ENCODE results near the gene SLC25A33. TPM values are rescaled to one million over a fixed set of nuclear protein-coding genes. Genes with fewer than 3 reads are reported as not detected.
A peak's percentile ranks its signal among the peaks of the same experiment; 100 is the strongest.

Gene SLC25A33
- total RNA-seq, 2 donors from 2014 or later = 9.6 to 13.6 TPM

DNA sequence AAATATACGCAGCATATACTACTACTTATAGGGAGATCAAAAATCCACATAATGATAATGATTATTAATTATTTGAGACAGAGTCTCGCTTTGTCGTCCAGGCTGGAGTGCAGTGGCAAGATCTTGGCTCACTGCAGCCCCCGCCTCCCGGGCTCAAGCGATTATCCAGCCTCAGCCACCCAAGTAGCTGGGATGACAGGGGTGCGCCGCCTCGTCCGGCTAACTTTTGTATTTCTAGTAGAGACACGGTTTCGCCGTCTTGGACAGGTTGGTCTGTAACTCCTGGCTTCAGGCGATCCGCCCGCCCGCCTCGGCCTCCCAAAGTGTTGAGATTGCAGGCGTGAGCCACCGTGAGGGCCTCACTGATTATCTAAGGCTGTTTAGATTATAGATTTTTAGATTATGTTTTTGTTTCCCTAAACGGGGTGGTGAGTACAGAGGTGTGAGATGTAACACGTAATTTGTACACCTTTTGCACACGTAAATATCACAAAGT lies 548 bp upstream of the SLC25A33 start:
- Histone ChIP-seq H3K4me1 (ENCODE audit: control insufficient read depth, insufficient read depth, low read length) (peaks cover 5% of the 10 kb centered on the region), H3K9ac (ENCODE audit: extremely low read depth, low read length, poor library complexity, severe bottlenecking) (no peak overlapping the region), H3K36me3 (ENCODE audit: control insufficient read depth, insufficient read depth, low read length) (peaks cover 6% of the 10 kb centered on the region), H3K4me3 (ENCODE audit: low read length) (no peak overlapping the region), H3K27me3 (ENCODE audit: control insufficient read depth, insufficient read depth, low read length, poor library complexity, severe bottlenecking) (no peaks in the 10 kb centered on the region), H3K27ac (ENCODE audit: low read depth, low read length) (no peak overlapping the region), H3K9me3 (ENCODE audit: control insufficient read depth, low read length) (no peaks in the 10 kb centered on the region)
- 87 to 96% methylated on average over 19 to 22 of the region's 23 CpGs for WGBS, 2 experiments (ENCODE audit: insufficient coverage in 1 of 2, insufficient read length in 1 of 2)
- no peak for DNase-seq
- Mint-ChIP-seq H3K27ac (peak overlapping the region; percentile 64), H3K4me3 (peak overlapping the region; percentile 90), H3K27me3 (ENCODE audit: insufficient read depth) (no peaks in the 10 kb centered on the region), H3K4me1 (peaks cover 16% of the 10 kb centered on the region), H3K36me3 (ENCODE audit: low read depth) (peaks cover 12% of the 10 kb centered on the region), H3K9me3 (no peaks in the 10 kb centered on the region)
- TF ChIP-seq, protein P1, sequence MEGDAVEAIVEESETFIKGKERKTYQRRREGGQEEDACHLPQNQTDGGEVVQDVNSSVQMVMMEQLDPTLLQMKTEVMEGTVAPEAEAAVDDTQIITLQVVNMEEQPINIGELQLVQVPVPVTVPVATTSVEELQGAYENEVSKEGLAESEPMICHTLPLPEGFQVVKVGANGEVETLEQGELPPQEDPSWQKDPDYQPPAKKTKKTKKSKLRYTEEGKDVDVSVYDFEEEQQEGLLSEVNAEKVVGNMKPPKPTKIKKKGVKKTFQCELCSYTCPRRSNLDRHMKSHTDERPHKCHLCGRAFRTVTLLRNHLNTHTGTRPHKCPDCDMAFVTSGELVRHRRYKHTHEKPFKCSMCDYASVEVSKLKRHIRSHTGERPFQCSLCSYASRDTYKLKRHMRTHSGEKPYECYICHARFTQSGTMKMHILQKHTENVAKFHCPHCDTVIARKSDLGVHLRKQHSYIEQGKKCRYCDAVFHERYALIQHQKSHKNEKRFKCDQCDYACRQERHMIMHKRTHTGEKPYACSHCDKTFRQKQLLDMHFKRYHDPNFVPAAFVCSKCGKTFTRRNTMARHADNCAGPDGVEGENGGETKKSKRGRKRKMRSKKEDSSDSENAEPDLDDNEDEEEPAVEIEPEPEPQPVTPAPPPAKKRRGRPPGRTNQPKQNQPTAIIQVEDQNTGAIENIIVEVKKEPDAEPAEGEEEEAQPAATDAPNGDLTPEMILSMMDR (conservative IDR thresholded peaks at IDR 0.05) = no peak

- Mint-ChIP-seq H3K27me3 (ENCODE audit: insufficient read depth) (no peaks in the 10 kb centered on the region), H3K27ac (peak overlapping the region; percentile 93), H3K4me3 (peak overlapping the region; percentile 90), H3K36me3 (ENCODE audit: low read depth) (peaks cover 12% of the 10 kb centered on the region), H3K9me3 (no peaks in the 10 kb centered on the region), H3K4me1 (peaks cover 18% of the 10 kb centered on the region)
- H3K27me3 ChIP-seq (ENCODE audit: control insufficient read depth, insufficient read depth, low read length, poor library complexity, severe bottlenecking) = no peaks in the 10 kb centered on the region
- peaks cover 5% of the 10 kb centered on the region for H3K4me1 ChIP-seq (ENCODE audit: control insufficient read depth, insufficient read depth, low read length)
- peak; percentile 78 for DNase-seq
- peak overlapping the region; percentile 47 for H3K9ac ChIP-seq (ENCODE audit: extremely low read depth, low read length, poor library complexity, severe bottlenecking)
- TF ChIP-seq, protein P1 (conservative IDR thresholded peaks at IDR 0.05) = peak; percentile 5
- WGBS, 2 experiments (ENCODE audit: insufficient coverage in 1 of 2, insufficient read length in 1 of 2) = 1 to 7% methylated on average over 12 to 58 of the region's 61 CpGs
- H3K36me3 ChIP-seq (ENCODE audit: control insufficient read depth, insufficient read depth, low read length) = peaks cover 6% of the 10 kb centered on the region
- H3K27ac ChIP-seq (ENCODE audit: low read depth, low read length) = peak overlapping the region; percentile 53
- H3K4me3 ChIP-seq (ENCODE audit: low read length) = peak overlapping the region; percentile 87
- H3K9me3 ChIP-seq (ENCODE audit: control insufficient read depth, low read length) = no peaks in the 10 kb centered on the region
Observed at GRCh38 chr1:9539829-9540550, 725 bp downstream of the SLC25A33 start.

DNA sequence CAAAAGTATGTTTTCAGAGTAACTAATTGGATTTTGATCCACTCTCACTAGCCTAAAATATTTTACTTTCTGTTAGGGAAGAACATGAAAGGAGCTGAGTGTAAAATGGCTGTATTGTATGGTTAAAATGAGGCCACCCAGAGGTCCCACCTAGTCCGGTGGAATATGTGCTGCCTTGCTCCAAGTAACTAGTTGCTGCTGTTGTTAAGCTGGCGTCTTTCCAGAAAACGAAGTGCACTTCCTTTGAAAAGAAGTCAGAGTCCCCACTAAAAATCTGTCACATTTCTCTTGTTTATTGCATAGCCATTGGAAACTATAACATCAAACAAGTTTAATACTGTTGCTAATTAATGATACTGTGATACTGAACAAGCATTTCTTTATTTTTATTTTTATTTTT lies 3.2 kb downstream of the SLC25A33 start:
- no peak overlapping the region for H3K27ac Mint-ChIP-seq
- H3K9ac ChIP-seq (ENCODE audit: extremely low read depth, low read length, poor library complexity, severe bottlenecking) = no peak overlapping the region

More for the DNA sequence above, 3.2 kb downstream of the SLC25A33 start:
- no peak overlapping the region for H3K27ac ChIP-seq (ENCODE audit: low read depth, low read length)
- WGBS, 2 experiments (ENCODE audit: insufficient coverage in 1 of 2, insufficient read length in 1 of 2) = 87 to 100% methylated on average over 1 to 3 of the region's 3 CpGs
- H3K36me3 Mint-ChIP-seq (ENCODE audit: low read depth) = peaks cover 12% of the 10 kb centered on the region
- TF ChIP-seq, protein P1 (conservative IDR thresholded peaks at IDR 0.05) = no peak
- peaks cover 19% of the 10 kb centered on the region for H3K4me1 Mint-ChIP-seq
- H3K9me3 Mint-ChIP-seq = no peaks in the 10 kb centered on the region
- peaks cover 6% of the 10 kb centered on the region for H3K36me3 ChIP-seq (ENCODE audit: control insufficient read depth, insufficient read depth, low read length)
- no peaks in the 10 kb centered on the region for H3K9me3 ChIP-seq (ENCODE audit: control insufficient read depth, low read length)
- peaks cover 5% of the 10 kb centered on the region for H3K4me1 ChIP-seq (ENCODE audit: control insufficient read depth, insufficient read depth, low read length)
- DNase-seq = no peak
- no peak overlapping the region for H3K4me3 Mint-ChIP-seq
- H3K27me3 ChIP-seq (ENCODE audit: control insufficient read depth, insufficient read depth, low read length, poor library complexity, severe bottlenecking) = no peaks in the 10 kb centered on the region
- no peak overlapping the region for H3K4me3 ChIP-seq (ENCODE audit: low read length)
- no peaks in the 10 kb centered on the region for H3K27me3 Mint-ChIP-seq (ENCODE audit: insufficient read depth)
